MCF 10A (cell line): ENCODE data around the gene RAB31. TPM values are rescaled to one million over a fixed set of nuclear protein-coding genes. Genes with fewer than 3 reads are reported as not detected.
"Not testable (repeated sequence)": the region's sequence is repeated elsewhere in the genome, so short reads cannot be mapped to it uniquely, and the experiment has no call there.

Experiments
- BruUV-seq: library from RNA; stranded (reverse); fragments of 400-500 nt; replicated peaks from 2 replicates; lab custom pipeline; 2021; lab: Mats Ljungman, UMichigan
- CTCF ChIA-PET: fragments of 300-600 bp; sonication (Branson Sonifier 250); formaldehyde crosslinking; extraction: SDS; loops from one replicate; lab custom pipeline; 2021; ENCODE audit warnings: antibody characterized with exemption, inconsistent platforms; lab: Yijun Ruan, JAX
- POLR2A ChIA-PET: fragments of 300-600, 350-650 bp; sonication (Branson Sonifier 250); formaldehyde crosslinking; extraction: SDS; loops from one replicate; lab custom pipeline; 2020; ENCODE audit warnings: antibody characterized with exemption, inconsistent platforms; lab: Yijun Ruan, JAX
- DNase-seq: peaks from one replicate; pipeline ENCODE4 v3.0.0-alpha.2; 2018; ENCODE audit not compliant: unreplicated experiment
- H3K27ac Mint-ChIP-seq: one replicate; pipeline ENCODE4 v1.8.0; 2022; ENCODE audit warnings: mild to moderate bottlenecking, low read depth, mixed read lengths; ENCODE audit not compliant: unreplicated experiment
- H3K27me3 Mint-ChIP-seq: one replicate; pipeline ENCODE4 v1.8.0; 2022; ENCODE audit warnings: mixed read lengths; ENCODE audit not compliant: insufficient read depth, unreplicated experiment
- H3K36me3 Mint-ChIP-seq: one replicate; pipeline ENCODE4 v1.8.0; 2022; ENCODE audit warnings: mild to moderate bottlenecking, moderate library complexity, mixed read lengths; ENCODE audit not compliant: insufficient read depth, unreplicated experiment
- H3K4me1 Mint-ChIP-seq: one replicate; pipeline ENCODE4 v1.8.0; 2022; ENCODE audit warnings: mixed read lengths; ENCODE audit not compliant: insufficient read depth, unreplicated experiment
- H3K4me3 Mint-ChIP-seq: one replicate; pipeline ENCODE4 v1.8.0; 2022; ENCODE audit warnings: mild to moderate bottlenecking, moderate library complexity, mixed read lengths; ENCODE audit not compliant: unreplicated experiment
- H3K9me3 Mint-ChIP-seq: one replicate; pipeline ENCODE4 v1.8.0; 2022; ENCODE audit warnings: mixed read lengths; ENCODE audit not compliant: unreplicated experiment
- CTCF ChIP-seq: fragments of 200-600 bp; IDR thresholded peaks from one replicate; pipeline ENCODE4 v1.8.0; 2022; ENCODE audit warnings: antibody characterized with exemption, mild to moderate bottlenecking; ENCODE audit not compliant: unreplicated experiment
- intact Hi-C: fragments of 100-400 bp; cut with micrococcal nuclease; formaldehyde crosslinking; loops from 2 replicates; pipeline ENCODE4 v1.14.1; 2022
- total RNA-seq: library from RNA; stranded (reverse); gene quantifications from 2 replicates; pipeline ENCODE4 v1.2.3, GENCODE V29; 2022

Gene RAB31
- total RNA-seq, 1 experiment from 2014 or later, result 6.1 TPM

DNA sequence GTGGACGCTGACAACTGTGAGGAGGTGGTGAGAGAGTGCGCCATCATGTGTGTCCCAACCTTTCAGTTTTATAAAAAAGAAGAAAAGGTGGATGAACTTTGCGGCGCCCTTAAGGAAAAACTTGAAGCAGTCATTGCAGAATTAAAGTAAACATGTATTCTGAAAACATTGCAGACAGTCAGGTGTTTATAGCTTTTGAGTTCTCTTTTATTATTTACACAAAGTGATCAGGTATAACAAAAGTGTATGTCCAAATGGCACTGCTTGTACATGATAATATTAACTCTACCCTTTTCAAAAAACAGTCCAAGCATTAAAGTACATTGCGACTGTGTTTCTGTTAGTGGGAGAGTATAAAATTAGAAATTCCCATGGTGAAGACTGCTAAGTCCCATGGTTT, 179.9 kb downstream of the RAB31 start:
- intact Hi-C loops, result no loop called here
- H3K4me1 Mint-ChIP-seq, result no peaks in the 10 kb centered on the region
- no peak for TF ChIP-seq CTCF
- no peaks in the 10 kb centered on the region for H3K27me3 Mint-ChIP-seq
- ChIA-PET POLR2A (interaction anchor here (1.7 kb wide), 1 partner anchor 17 kb away, joined by 6 read pairs; no protein-coding TSS in a partner anchor), CTCF (no interaction called here)
- no peak for DNase-seq
- H3K27ac Mint-ChIP-seq, result no peak overlapping the region
- no peaks in the 10 kb centered on the region for H3K36me3 Mint-ChIP-seq
- BruUV-seq, result no TSS peak
- H3K4me3 Mint-ChIP-seq, result no peak overlapping the region
- H3K9me3 Mint-ChIP-seq, result no peaks in the 10 kb centered on the region

DNA sequence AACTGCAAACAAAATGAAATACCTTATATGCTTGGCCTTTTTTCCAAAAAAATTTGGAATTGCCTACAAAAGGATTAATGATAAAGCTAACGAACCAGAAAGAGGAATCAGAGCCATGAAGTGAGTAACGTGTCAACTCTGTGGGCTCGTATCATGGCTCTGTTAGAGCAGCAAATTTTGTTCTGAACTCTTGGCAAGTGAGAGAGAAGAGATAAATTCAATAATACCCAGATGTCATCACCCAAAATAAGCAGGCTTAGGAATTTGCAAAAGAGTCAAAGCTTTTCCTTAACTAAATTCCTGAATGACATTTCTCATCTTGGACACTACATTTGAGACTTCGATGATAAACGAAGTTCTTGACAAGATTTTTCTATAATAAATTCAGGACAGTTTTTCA, 182.1 kb downstream of the RAB31 start:
- no peaks in the 10 kb centered on the region for H3K36me3 Mint-ChIP-seq
- CTCF ChIA-PET, result no interaction called here
- BruUV-seq, result no TSS peak
- intact Hi-C loops, result no loop called here
- H3K4me3 Mint-ChIP-seq, result no peak overlapping the region
- no peak overlapping the region for H3K27ac Mint-ChIP-seq
- POLR2A ChIA-PET, result interaction anchor here (0.6 to 2.0 kb wide), 3 partner anchors 13 to 270 kb away, joined by 3 to 5 read pairs (median 3); no protein-coding TSS in a partner anchor
- H3K4me1 Mint-ChIP-seq, result peaks cover under 1% of the 10 kb centered on the region
- H3K9me3 Mint-ChIP-seq, result no peaks in the 10 kb centered on the region
- DNase-seq, result no peak
- no peak for TF ChIP-seq CTCF
- H3K27me3 Mint-ChIP-seq, result no peaks in the 10 kb centered on the region

- no peak for DNase-seq
- intact Hi-C loops, result no loop called here
- H3K9me3 Mint-ChIP-seq, result no peaks in the 10 kb centered on the region
- ChIA-PET POLR2A (interaction anchor here (0.8 to 2.0 kb wide), 2 partner anchors 14 to 21 kb away, joined by 3 to 5 read pairs; no protein-coding TSS in a partner anchor), CTCF (no interaction called here)
- H3K4me3 Mint-ChIP-seq, result no peak overlapping the region
- no peaks in the 10 kb centered on the region for H3K36me3 Mint-ChIP-seq
- no peak for TF ChIP-seq CTCF
- peaks cover 7% of the 10 kb centered on the region for H3K4me1 Mint-ChIP-seq
- H3K27ac Mint-ChIP-seq, result no peak overlapping the region
- BruUV-seq, result no TSS peak
- no peaks in the 10 kb centered on the region for H3K27me3 Mint-ChIP-seq
Measured at GRCh38 chr18:9890957-9891356, 182.9 kb downstream of the RAB31 start.

DNA sequence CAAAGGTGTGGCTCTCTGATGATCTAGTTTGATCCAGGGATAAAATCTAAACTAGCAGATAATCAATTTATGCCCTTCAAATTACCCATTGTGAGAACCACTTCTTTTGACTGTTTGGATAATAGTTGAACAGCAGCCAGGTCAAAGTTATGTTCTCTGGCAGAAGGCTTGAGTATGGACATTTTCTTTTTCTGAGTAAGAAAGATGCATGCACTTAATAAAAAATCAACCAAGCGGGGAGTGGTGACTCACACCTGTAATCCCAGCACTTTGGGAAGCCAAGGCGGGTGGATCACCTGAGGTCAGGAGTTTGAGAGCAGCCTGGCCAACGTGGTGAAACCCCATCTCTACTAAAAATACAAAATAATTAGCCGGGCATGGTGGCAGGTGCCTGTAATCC, 183.4 kb downstream of the RAB31 start:
- H3K27ac Mint-ChIP-seq, intact Hi-C loops, H3K4me1 Mint-ChIP-seq, H3K27me3 Mint-ChIP-seq, CTCF ChIA-PET, BruUV-seq, H3K9me3 Mint-ChIP-seq, H3K36me3 Mint-ChIP-seq, H3K4me3 Mint-ChIP-seq: not testable (repeated sequence)
- POLR2A ChIA-PET, result interaction anchor here (1.7 kb wide), 1 partner anchor 92 kb away, joined by 3 read pairs; no protein-coding TSS in a partner anchor
- peak; percentile 16 for DNase-seq
